ENCODE data around the gene JAG1.

JAG1 gene

DNA sequence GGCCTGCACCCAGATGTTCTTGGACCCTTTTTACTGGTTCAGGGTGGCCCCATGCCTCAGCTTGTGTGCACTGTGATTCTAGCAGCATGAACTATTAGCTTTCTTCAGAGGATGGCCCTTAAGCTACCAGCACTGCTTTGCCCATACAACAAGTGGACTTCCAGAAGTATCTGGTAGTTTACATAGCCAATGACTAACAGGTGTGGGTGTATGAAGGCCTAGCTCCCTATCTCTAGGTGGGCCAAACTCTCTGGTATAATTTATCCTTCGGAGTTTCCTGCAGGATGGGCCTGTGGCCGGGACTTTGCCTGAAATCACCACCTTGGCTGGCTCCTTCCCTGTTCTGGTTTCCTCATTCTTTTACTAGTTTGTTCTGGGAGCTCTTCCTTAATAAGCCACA is 26.1 kb upstream of the JAG1 start:
- DNase-seq (ENCODE audit: low read depth, low spot score), result no peak

DNA sequence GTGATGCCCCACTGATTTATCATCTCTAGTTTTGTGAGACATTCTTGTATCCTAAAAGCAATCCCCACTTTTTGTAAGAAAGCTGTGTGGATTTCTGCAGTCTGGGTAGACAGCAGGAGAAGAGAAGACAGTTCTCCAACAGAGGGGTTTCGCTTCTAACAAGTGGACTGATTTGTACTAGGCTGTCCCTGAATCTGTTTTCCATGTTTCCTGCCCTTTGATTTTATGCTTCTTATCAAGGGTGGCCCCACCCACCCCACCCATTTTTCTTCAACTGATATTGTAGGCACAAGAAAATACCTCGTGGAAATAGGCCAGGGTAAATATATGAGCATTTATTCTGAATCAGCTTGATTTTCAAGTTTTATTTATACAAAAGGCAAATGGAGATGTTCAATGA is 25.7 kb upstream of the JAG1 start:
- no peak for DNase-seq (ENCODE audit: low read depth, low spot score)

DNA sequence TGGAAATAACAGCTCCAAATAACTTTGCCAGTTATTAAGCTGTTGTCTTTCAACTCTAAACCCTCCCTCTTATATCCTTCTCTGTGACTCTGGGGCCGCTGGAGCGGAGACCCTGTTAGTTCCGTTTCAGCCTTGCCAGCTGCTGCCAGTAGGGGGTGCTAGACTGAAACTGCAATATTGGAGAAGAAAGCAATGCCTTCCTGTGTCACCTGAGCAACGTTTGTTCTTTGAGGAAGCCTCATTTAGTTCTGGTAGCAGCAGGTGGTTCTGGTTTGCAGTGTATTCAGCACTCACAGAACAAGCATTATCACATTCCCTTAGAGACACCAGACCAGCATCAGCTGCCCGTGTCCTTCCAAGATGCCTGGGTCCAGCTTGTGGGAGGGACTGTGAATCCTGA is 22.9 kb upstream of the JAG1 start:
- no peak for DNase-seq (ENCODE audit: low read depth, low spot score)

DNA sequence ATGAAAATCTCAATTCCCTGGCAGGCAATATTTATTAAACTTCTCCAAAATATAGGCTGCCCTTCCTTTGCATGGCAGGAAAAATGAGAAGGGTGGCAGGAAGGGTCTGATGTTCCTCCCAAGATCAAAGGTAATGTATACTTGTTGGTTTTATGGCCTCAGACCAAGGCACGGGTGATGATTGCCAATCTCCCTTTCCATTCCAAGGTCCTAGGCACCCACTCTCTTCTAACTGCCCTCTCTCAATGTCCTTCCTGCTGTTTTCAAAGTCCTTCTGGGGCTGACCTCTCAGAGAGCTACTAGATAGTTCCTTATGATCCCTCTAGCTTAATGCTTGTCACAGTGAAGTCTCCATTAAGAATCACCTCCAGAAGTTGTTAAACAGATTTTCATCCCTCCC is 15.6 kb upstream of the JAG1 start:
- DNase-seq (ENCODE audit: low read depth, low spot score), result no peak

DNA sequence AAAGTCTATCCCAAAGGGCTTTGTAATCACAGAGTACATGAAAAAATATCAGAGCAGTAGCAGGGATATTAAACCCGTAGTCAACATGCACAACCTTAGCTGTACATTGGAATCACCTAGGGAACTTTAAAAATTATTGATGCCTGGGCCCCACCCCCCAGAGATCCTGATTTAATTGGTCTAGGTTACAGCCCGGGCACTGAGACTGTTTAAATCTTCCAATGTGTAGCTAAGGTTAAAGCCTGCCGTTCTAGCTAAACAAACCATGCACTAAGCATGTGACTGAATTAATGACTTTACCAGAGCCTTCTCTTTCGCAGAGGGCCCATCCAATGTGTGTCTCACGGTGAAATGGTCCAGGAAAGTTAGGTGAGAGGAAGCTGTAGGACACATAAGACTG is 14.1 kb upstream of the JAG1 start:
- DNase-seq (ENCODE audit: low read depth, low spot score), result no peak

DNA sequence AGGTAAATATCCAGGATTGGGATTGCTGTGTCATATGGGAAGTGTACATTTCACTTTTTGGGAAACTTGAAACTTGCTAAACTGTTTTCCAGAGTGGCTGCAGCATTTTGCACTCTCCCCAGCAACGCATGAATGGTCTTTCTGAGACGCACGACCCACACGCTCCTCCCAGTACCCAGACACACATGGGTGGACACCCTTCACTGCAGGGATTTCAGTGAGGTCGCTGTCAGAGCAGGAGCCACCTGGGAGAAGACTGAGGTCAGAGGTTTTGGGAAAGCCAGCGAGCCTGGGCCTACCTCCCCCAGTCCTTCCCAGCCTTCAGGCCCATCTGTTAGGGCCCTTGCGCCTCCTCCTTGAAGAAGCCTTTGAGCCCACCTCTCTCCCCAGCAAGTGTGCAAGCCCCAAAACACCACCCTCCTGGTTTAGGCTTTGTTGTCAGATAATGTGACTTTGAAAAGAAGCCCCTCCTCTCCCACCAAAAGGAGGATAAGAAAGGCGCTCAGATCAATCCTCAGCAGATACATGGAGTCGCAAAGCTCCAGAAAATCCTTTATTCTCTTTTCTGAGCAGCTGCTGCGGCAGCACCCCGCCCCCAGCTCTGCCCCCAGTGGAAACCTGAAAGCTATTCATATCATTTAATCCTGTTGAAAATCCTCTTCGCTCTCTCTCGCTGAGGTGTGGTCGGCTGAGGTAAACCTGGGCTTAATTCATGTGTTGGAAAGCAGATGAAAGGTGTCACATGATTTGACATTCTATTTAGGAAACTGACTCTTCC is 12.7 kb upstream of the JAG1 start:
- no peak for DNase-seq (ENCODE audit: low read depth, low spot score)

DNA sequence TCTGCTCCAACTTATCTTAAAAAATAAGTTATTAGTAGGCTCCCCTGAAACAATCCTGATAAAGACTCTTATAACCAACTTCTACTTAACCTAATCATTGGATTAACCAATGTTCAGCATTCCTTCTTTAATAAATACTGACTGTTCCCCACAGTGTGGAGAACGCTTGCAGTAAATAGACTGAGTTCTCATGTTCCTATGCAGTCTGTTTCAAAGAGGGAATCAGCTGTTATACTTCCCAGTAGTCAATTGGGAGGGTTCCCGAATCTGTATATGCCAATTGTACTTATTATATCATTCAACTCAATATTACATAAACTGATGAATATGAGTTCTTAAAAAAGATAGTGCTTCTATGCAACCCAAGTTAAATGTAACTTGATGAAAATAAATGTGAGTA is 9.7 kb upstream of the JAG1 start:
- no peak for DNase-seq (ENCODE audit: low read depth, low spot score)

DNA sequence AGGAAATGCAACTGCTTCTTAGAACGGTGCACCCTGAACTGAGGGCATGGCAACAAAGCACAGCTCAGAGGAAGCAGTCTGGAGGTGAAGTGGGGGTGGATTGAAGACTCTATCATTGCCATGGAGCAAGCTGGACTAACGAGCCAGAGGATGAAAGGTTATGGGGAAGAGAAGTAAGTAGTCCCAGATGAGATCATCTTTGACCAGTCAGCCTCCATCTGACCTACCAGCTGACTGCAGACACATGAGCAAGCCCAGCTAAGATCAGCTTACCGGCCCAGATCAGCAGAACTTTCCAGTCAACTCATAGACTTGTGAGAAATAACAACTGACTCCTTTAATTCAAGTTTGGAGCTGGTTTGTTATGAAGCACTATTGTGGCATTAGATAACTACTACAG is 9.1 kb upstream of the JAG1 start:
- no peak for DNase-seq (ENCODE audit: low read depth, low spot score)

DNA sequence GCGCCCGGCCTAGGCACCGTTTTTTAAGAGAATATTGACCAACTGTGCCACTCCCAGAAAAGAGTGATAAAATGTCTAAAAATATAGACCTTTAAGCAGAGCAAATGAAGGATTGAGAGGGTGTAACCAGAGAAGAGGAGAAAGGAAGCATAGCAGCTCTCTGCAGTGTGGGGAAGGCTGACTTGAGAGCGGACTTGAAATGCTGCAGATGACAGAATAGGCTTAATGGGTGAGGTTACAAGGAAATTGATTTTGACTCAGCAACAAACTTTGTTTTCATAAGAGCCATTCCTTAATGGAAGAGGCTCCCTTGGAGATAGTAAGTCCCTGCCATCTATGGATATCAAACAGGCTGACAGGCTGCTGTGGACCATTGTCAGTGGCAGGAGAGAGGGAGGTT is 7.7 kb upstream of the JAG1 start:
- DNase-seq (ENCODE audit: low read depth, low spot score), result no peak

DNA sequence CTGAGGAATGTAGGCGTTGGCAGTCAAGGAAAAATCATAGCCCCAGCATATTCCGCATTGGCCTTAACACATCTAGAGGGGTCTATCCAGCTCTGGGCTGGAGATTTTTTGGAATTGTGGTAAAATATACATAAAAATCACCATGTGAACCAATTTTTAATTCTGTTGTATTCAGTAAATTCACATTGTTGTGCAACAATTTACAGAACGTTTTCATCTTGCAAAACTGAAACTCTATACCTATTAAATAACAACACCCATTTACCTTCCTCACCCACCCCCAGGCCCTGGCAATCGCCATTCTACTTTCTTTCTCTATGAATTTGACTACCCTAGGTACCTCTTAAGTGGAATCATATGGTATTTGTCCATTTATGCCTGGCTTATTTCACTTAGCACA is 6.8 kb upstream of the JAG1 start:
- DNase-seq (ENCODE audit: low read depth, low spot score), result no peak

DNA sequence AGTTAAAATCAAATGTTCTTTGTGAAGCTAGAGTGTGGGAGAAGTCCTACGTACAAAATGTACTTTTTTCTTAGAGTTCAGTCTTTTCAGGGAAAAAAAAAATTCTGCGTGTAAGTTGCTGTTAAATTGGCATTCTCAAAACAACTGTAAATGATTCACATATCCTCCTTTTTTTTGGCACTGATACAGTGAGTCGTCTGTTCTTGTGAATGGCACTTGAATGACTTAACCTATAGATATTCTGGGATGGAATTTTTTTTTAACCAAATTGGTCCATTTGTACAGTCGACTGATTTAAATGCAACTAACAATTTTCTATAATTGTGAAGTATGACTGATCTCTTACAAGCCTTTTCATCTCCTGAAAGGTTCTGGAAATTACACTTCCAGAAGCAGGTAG is 5.5 kb upstream of the JAG1 start:
- DNase-seq (ENCODE audit: low read depth, low spot score), result no peak

DNA sequence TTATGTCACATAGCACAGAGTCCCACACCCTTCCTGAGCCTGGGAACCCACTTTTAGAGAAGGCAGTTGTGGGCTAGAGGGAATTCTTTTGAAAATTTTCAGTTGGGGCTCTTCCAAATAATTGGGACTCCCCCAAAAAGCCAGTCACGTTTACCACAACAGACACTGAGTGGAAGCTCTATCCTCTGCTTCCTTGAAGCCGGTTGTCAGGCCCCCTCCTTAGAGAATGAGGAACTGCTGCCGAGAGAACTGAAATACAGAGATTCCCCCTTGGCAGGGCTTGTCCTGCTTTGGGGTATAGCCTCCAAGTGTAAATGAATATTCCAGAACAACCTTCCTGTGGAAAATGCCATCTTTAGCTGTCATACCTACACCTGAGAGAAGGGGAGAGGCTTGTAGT is 2.7 kb upstream of the JAG1 start:
- no peak for DNase-seq (ENCODE audit: low read depth, low spot score)

DNA sequence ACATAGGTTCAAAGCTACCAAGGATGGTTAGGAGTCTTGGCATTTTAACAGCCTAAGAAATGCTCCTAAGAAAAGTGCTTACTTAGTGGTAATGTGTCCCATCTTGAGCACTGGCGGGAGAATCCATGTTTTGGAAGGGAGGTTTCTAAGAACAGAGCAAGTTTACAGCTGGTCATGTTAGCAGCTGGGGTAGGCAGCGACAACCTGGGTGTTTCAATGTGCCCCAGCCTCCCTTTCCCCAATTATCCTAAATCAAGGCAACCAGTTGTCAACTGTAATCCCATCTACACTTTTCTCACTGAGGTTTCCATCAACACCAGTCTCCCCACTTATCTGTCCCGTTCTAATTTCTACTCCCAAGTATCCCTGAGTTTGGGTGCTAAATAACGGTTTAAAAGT is 1.6 kb upstream of the JAG1 start:
- DNase-seq (ENCODE audit: low read depth, low spot score), result no peak

DNA sequence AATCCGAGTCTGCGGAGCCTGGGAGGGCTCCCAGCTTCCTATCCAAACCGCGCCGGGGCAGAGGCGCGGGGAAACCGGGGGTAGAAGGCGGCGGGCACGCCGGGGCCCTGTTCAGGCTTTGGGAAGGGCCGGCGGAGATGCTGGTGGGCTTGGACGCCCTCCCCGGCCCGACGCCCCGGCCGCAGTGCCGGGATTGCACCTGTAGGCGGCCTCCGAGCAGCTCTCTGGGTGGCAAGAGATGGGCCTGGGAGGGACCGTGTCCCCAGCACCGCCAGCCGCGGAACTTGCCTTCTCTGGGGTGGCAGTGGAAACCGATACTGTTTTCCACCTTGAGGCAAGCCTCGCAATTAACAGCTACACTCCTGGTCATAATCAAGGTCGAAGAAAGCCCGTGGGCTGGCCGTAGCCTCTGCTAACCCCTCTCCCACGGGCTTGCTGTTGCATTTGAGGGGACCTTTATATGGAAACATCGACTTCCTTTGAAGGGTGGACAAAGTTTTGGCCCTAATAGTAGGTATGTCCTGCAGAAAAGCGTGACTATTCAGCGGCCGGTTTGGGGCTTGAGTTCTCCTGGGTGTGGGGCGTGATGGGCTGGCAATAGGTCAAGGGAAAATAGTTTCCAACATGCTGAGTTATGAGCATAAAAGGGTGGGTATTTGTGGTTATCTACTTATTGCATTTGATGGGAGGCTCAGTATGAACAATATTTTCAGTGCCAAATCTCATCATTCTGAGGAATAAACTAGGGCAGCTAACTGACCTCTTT is 1.1 kb upstream of the JAG1 start:
- DNase-seq (ENCODE audit: low read depth, low spot score), result no peak

DNA sequence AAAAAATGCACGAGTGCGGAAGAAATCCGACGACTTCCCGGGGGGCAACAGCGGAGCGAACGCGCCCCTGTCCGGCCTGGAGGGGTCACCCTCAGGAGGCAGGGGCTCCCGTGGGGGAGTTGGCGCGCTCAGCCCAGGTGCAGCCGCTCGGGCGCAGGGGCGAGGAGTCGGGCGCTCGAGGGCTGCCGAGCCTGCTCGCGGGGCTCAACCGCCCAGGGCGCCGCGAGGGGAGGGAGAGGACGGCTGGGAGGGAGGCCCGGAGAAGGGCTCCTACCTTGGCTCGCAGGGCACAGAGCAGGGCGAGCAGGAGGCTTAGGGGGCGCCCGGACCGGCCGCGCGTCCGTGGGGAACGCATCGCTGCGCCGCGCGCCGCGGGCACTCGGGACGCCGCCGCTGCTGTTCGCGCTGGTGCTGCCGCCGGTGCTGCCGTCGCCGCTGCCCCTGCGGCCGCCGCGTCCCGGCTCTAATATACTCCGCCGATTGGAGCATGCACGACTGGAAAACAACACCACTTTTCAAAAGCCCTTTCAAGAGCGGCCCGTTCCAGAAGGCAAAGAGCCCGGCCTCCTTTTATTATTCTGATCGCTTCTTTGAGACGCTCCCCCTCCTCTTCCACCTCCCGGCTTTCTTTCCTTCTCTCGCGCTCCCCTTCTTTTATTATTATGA is 490 bp downstream of the JAG1 start:
- DNase-seq (ENCODE audit: low read depth, low spot score), result no peak

DNA sequence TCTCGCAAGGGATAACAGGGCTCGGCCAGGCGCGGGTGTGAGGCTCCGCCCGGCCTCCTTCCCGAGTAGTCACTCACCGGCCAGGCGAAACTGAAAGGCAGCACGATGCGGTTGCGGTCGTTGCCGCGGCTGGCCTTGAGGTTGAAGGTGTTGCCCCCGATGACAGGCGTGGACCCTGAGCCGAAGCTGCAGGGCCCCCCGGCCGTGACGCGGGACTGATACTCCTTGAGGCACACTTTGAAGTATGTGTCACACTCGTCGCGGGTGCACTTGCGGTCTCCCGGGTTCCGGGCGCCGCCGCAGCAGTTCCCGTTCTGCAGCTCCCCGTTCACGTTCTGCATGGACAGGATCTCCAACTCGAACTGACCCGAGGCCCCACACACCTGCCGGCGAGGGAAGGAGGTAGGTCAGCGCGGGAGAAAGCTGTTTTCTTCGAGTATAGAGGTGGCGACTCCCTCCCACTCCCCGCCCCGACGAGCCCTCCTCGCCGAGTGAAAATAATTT is 1.1 kb downstream of the JAG1 start:
- no peak for DNase-seq (ENCODE audit: low read depth, low spot score)

DNA sequence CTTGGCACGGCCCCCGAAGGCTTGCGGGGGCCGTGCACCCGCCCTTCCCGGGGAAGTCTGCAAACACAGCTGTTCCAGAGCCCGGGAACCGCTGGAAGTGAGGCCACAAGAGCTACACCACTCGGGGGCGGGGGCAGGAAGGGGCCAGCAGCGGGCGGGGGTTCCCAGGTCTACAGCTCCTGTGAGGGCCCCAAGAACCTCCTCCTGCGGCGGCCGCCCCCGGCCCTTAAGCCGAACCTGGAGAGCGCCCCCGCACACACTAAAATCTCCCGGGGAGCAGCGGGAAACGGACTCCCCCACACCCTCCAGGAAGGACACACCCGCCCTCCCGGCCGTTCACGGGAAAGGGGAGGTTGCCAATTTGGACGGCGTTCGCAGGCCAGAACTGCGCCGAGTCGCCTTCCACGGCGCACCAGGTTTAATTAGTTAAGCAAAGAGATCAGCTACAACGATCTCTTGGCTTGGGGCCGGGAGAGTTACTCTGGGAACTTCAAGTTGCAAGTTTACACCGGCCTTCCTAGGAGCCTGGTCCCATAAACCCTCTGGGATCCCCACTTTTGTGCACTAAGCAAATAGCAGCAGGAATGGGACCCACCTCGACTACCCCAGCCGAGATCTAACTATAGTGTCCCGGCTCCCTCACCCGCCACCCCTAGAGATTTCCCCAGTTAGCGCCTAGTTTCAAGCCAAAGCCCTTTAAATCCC is 1.7 kb downstream of the JAG1 start:
- no peak for DNase-seq (ENCODE audit: low read depth, low spot score)

DNA sequence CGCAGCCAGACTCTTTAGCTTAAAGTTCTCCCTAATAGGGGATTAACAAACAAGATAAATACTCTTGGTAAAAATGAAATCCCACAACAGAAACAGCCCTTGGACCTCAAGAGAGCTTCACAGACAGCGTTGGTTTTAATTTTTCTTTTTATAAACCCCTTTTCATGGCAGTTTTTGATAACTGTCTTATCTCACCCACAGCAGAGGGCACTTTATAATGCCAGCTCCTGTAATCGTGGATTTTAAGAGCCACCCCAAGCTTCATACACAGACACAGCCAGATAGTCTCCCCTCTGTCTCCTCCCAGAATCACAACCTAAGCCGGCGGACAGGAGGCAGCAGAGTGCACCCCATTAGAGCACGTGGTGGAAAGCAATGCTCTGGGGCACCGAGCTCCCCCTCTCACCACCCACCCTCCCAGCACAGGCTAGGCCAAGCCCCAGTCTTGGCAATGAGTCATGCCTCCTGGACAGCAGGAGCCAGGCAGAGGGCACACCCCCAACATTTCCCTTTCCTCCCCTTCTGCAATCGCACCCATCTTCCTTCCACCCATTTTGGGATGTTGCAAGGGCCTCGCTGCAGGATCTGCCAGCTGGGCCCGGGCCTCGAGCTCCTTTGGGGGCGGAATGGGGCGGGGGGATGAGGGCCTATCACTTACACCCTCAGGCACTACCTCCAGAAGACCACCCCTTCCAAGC is 2.4 kb downstream of the JAG1 start:
- DNase-seq (ENCODE audit: low read depth, low spot score), result no peak

DNA sequence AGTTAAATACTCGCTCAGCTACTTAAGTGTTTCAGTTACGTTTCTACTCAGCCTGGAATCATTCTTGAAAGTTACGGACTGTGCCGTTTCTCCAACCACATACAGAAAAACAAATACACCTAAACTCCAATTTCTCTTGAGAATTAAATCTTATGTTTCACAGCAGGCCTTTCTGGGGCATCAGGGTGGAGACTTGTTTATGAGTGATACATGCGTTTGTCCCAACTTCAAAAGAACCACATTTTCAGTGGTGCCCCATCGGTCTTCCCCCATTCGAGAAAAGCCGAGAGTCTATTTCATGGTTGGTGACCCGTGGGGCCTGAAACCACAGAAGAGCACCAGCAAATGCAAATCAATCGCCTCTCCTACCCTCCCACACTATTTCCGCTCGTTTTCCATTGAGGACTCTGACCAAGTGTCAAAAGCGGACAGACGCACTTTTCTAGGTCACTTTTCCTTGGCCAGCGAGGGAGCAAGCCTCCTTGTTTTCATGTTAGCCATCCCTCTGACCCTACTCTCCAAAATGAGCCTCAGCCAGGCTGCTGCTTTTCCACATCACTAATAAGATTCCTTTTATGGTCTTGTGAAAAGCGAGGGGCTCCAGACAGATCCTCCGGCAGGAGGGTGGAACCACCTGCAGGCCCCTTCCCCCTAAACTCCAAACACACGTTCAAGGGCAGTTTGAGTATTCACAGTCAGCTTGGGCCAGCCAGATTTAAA is 3.1 kb downstream of the JAG1 start:
- DNase-seq (ENCODE audit: low read depth, low spot score), result no peak

DNA sequence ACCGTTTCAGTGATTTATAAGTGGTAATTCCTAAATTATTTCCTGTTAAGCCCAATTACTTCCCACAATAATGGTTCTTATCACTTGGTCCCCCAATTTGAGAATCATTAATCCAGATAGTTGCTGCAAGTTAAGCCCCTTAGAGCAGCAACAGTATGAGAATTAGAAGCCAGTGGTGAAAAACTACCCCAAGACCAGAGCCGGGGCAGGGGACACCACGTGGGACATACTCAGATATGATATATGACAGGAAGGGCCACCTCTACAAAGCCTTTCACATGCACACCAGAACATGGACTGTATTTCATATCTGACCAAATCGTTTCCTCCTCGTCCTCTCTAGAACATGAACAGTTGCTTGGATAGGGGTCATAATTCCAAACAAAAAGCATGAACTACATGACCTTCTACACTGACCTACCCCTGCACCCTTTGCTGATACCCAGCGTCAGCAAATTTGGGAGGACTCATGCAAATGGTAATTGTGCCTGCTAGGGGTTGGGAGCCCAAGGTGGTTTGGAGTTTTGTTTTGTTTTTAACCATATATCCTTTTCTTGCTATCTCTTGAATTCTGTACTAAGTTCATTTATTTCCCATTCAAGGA is 3.9 kb downstream of the JAG1 start:
- DNase-seq (ENCODE audit: low read depth, low spot score), result no peak

Measured in iPS DF 19.7 (cell line).